ENCODE data around the gene MECP2.
"Not testable (repeated sequence)": the region's sequence is repeated elsewhere in the genome, so short reads cannot be mapped to it uniquely, and the experiment has no call there.

MECP2 gene

DNA sequence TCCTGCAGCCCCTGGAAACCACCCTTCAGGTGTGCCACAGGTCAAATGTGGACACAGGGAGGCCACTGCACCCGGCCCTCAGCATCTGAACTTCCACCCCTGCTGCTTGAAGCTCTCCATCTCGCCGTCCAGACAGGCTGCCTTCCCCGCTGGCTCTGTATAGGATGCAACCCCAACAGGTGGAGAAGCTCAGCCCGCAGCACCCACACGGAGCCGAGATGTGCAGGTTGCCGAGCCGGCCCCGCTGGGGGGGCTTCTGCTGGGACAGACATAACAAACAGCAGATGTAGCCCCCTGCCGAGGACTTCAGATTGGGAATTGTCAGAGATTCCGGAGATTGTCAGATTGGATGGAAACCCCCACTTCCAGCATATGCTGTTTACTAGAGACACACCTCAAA, 104.4 kb downstream of the MECP2 start:
- DNase-seq (ENCODE audit: low read depth): no peak

DNA sequence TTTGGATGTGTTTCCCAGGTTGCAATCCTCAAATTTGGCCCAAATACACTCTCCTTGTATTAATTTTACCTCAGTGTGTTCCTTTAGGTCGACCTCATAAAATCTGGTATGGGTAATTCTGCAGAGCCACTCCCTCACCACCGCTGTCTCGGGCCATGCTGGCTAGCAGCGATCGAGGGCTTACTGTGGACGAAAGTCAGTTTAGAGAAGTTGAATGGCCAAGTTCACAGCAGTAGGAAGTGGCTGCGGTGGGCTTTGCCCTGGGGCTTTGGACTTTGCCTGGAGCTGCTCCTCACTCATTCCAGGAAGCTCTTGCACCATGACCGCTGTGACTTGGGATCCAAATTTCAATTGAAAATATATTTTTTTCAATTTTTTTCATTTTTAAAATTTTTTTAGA, 105.3 kb downstream of the MECP2 start:
- DNase-seq (ENCODE audit: low read depth): no peak

DNA sequence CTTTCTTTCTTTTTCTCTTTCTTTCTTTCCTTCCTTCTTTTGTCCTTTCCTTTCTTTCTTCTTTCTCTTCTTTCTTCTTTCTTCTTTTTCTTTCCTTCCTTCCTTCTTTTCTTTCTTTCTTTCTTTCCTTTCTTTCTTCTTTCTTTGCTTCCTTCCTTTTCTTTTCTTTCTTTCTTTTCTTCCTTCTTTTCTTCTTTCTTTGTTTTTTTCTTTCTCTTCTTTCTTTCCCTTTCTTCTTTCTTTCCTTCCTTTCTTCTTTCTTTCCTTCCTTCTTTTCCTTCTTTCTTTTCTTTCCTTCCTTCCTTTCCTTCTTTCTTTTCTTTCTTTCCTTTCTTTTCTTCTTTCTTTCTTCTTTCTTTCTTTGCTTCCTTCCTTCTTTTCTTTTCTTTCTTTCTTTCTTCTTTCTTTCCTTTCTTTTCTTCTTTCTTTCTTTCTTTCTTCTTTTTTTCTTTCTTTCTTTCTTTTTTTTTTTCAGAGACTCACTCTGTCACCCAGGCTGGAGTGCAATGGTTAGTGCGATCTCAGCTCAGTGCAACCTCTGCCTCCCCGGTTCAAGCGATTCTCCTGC, 106.4 kb downstream of the MECP2 start:
- DNase-seq (ENCODE audit: low read depth): no peak

DNA sequence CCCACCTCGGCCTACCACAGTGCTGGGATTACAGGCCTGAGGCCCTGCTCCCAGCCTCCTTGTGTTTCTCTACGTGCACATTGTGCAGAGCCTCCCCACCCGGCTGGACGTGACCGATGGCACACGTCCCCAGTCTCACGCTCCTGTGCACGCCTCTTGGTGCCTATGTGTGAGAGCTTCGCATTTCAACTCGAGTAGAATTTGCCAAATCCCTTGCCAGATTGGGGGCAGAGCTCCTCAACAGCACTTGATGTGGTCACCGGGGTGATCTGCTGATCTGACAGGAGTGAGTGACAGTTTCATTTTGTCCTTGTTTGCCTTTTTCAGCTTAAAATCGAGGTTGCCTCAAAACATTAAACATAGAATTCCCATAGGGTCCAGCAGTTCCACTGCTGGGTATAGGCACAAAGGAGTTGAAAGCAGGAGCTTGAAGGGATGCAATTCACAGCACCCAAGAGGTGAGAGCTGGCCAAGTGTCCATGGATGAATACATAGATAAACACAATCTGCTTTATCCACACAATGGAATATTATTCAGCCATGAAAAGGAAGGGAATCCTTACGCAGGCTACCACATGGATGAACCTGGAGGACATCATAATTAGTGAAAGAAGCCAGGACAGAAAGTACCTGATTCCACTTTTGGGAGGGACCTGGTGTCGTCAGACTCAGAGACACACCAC, 107.4 kb downstream of the MECP2 start:
- DNase-seq (ENCODE audit: low read depth): no peak

DNA sequence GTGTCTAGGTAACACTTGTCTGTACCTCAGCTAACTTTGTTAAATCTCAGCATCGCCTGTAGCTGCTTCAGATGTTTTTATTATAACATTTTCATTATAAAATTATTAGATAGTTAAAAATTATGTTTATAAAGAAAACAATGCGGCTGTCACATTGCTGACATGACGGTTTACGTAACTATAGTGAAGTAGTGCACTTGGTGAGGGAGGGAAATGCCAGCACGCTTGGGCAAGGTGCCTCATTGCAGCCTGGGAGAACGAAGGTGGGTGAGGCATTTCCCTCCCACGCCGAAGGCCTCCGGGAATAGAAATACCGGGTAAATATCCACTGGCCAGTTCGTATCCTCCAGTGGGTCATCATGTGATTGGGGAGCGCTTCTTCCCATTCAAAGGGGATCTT, 109.0 kb downstream of the MECP2 start:
- DNase-seq (ENCODE audit: low read depth): no peak

DNA sequence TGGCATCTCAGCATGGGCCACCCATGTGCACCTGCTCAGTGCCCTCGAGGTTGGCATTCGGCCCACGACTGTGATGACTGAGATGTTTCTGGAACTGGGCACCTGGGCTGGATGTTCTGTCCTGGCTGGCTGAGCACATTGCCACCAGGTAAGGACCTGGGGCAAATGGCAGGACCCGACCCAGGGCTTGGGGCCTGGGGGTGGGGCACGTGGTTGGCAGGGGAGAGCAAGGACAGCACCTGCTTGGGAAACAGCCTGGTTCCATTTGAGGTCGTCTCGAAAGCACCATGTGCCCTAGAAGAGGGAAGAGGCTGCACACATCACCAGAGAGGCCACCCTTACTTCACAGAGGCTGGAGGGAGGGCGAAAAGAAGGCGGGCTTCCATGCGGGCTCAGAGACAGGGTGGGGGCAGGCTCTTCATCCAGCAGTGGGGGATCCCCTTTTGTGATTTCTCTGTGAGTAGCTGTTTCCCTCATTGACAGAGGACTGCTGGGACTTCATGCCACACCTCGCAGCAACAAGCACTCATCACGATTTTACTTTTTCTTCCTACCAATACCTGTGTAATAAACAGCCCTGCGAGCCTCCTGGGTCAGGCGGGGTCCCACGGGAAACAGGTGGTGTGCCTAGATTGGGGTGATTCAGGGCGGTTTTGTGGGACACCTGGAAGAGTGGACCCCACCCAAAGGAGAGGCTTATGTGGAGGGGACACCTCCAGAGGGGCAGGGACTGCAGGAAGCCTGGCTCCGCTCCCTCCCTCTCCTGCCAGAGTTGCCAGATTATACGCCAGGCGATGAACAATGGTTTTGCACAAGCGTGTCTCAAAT, 113.0 kb downstream of the MECP2 start:
- no peak for DNase-seq (ENCODE audit: low read depth)

DNA sequence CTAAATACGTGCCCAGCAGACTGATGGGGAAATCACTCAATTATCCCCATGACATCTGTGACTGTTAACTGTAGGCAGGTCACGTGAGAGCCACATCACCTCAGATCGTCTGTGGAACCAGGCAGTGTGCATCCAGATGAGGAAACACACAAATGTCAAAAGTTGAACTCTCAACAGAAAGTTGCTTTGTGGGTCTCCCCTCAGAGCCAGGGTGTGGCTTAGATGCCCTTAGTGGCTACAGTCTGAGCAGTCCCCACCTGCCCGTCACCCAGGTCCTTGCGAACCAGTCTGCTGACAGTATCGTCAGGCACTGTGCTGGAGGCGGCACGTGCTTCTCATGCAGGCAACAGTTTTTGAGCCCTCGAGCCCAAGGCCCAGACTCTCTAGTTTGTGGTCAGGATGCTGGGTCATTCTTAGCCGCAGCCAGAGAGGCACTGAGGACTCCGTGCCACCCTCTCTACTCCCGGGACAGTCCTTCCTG, 114.2 kb downstream of the MECP2 start:
- DNase-seq (ENCODE audit: low read depth): no peak

DNA sequence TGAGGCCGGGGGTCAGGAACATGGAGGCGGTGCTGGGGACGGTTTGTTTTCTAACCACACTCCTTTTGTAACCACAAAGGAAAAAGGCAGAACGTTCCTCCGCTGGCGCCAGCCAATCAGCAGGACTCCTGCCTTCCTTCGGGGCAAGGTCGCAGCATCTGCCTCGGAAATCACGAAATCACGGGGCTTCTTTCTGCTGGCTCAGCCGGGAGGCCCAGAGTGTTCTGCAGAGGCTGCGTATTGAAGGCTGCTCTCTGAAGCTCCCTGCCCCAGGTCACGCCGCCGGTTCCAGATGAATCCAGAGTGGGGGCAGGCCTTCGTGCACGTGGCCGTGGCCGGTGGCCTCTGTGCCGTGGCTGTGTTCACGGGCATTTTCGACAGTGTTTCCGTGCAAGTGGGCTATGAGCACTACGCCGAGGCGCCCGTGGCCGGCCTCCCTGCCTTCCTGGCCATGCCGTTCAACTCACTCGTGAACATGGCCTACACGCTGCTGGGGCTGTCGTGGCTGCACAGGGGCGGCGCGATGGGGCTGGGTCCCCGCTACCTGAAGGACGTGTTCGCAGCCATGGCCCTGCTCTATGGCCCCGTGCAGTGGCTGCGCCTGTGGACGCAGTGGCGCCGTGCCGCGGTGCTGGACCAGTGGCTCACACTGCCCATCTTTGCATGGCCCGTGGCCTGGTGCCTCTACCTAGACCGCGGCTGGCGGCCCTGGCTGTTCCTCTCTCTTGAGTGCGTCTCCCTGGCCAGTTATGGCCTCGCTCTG, 115.6 kb downstream of the MECP2 start:
- DNase-seq (ENCODE audit: low read depth): peak; percentile 40

DNA sequence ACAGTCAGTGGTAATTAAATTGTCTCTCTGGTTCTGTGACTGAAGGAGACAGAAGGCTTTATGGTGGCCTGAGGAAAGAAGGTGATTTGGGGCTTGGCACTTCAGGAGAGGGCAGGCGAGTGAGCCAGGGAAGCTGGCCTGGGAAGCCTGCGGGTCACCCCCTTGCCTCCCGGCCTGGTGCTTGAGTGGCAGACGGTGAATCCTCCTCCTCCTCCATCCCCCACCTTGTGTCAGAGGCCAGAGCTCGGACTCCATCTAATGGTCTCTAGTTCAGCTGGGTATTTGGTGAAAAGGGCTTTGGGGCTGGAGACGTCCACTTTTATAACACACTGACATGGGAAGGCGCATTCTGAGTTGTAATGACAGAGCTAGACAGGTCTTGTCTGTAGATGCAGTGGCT, 116.3 kb downstream of the MECP2 start:
- no peak for DNase-seq (ENCODE audit: low read depth)

DNA sequence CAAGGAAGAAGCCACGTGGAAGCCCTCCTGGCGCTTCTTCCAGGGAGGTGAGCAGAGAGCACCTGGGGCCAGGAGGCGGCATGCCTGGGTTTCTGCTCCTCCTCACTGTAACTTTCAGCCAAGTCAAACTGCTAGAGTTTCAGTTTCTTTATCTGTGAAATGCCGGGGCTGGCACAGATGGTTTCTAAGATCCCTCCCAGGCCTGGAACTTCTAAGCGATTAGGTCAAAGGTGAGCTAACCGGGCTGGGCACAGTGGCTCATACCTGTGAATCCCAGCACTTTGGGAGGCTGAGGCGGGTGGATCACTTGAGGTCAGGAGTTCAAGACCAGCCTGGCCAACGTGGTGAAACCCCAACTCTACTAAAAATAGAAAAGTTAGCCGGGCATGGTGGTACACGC, 117.1 kb downstream of the MECP2 start:
- not testable (repeated sequence) for DNase-seq (ENCODE audit: low read depth)

DNA sequence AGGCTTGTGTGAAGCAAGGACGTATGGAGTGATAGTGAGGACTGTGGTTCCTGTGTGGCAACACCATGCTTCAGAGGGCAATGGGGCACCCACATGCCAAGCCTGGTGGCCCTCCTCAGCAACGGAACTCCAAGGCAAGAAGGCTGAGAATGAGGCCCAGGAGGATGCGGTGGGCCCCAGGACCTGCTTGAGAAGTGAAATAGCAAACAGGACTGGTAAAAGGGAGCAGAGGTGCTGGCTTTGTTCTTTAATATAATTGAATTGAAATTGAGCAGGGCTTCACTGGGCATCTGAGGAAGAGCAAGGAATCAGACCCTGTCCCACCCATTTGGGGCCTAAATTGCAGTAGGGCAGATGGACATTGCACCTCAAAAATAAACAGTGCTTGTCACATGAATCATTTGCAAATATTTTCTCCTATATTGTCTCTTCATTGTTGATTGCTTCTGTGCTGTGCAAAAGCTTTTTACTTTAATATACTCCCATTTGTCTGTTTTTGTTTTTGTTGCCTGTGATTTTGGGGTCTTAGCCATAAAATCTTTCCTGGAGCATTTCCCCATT, 122.7 kb downstream of the MECP2 start:
- no peak for DNase-seq (ENCODE audit: low read depth)

DNA sequence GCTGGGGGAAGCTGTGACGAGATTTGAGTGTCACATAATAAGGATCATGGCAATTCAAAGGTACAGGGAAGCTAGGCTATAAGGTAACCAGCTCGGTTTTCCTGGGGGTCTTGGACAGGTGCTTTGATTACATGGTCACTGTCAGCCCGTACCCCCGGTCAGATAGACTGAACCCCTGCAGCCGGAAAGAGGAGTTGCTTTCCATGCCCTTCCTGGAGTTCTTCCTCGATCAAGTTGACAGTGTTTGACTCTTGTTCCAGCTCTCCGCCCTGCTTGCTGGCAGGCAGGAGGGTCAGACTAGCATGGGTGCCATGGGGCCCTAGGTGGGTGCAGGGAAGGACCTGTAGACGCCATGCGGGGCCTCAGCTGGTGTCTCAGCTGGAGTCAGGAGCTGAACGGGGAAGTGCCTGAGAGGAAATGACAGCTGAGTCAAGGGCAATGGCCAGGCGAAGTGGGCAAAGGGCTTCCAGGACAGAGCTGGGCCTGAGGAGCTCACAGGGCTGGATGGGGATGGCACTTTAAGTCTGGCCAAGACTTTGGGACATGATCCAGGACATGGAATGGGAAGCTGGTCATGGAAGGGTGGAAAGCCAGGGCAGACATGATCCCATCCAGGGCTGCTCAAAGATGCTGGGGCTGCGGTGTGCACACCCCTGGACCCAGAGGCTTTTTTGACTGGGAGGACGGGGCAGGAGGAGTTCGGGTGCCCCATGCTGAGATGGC, 123.4 kb downstream of the MECP2 start:
- DNase-seq (ENCODE audit: low read depth): no peak

DNA sequence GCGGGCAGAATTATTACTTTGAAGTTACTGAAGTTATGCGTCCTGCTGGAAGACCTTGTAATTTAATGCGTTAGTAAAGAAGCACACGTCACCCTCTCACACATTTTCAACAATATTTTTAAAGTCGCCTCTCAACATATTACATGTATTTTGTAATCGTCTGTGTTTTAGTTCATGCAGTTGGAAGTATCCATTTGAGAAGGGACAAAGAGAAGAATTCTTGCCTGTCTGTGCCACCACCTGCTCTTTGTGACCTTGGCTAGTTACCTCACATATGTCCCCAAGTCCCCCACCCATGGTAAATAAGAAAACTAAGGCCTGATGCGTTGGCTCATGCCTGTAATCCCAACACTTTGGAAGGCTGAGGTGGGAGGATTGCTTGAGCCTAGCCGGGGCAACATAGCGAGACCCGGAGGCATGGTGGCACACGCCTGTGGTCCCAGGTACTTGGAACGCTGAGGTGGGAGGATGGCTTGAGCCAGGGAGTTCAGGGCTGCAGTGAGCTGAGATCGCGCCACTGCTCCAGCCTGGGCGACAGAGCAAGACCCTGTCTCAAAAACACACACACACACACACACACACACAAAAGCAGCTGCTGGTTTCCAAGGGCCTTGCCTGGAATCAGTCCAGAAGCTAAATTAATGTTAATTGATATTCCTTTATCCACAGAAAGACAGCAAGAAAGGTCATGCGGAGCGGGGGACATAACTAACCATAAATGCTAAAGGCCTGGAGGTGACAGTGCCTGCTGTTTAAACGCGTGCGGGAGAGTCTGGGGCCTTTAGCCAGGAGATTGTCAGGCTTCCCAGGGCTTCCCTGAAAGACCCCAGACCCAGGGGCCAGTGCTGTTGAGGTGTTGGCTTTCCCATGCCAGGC, 124.2 kb downstream of the MECP2 start:
- DNase-seq (ENCODE audit: low read depth): no peak

DNA sequence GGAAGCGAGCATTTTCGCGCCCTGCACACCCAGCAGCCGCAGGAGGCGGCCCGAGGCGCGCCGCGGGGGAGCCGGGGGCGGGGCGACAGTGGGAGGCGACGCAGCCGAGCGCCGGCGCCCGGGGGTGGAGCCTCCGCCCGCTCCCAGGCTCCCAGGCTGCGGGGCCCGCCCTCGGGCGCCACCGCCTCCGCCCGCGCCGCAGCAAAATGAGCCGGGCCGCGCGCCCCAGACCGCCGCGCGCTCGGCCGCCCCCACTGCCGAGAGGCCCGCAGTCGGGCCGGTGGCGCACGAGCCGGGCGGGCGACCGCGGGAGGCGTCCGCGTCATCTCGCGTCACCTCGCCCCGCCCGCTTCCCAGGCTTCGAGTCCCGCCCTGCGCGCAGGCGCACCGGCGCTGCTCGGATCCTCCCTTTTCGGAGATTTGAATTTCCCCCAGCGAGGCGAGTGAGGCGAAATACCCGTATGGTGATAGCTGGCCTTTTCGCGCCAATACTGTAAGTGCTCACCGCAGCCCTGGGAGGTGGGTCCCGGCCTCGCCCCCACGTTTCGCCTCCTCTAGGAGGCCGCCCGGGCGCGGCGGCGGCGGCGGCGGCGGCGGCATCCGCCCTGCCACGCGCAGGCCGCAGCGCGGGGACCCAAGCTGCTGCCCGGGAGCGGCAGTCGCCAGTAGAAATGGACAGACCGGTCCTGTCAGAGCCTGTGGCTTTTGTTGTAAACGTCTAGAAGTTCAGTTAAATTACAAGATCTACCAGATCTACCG, 125.0 kb downstream of the MECP2 start, which contains the start of gene TMEM187:
TSS of gene TMEM187 (plus strand) at position 387 of the 759 bp plus-strand sequence. CDS start 9,309 bp downstream, outside the sequence.
- DNase-seq (ENCODE audit: low read depth): peak; percentile 77

Measured in stimulated activated CD4-positive, alpha-beta T cell treated with anti-CD3 and anti-CD28 coated beads, Interleukin-2, amount 100 ng/mL, for 4 hours (primary cell).